Measurements from ENCODE around the gene TFF1.

DNA sequence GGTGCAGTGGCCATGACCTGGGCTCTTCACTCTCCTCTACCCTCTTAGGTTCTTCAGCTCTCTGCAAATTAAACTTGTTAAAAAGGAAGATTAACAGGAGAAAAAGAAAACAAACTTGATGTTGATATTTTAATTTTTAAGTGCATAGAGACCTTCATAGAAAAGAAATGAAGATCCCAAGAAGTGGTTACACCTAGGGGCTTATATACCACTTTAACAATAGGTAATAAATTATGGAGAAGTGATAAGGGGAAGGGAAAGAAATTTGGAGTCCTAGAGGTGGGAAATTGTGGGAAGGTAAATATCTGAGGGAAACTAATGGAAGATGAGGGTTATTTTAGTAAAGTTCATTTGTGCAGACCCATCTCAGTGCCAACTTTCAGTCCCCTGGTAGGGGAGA is 34.7 kb downstream of the TFF1 start:
- TF ChIP-seq POLR2A (IDR thresholded peaks at IDR 0.05; ENCODE audit: low read length) (no peak), GATA1 (IDR thresholded peaks at IDR 0.05; ENCODE audit: low read depth, low read length) (no peak)

All from erythroblast (primary cell).